ENCODE data around the gene VSIG10L.

The VSIG10L gene

GRCh38 chr19:51295382-51296126 lies 46.4 kb downstream of the VSIG10L start:
- no peak for DNase-seq (ENCODE audit: low spot score)
- TF ChIP-seq CTCF (IDR thresholded peaks at IDR 0.05) = no peak
- Histone ChIP-seq H3K27ac (no peak overlapping the region), H3K4me3 (no peak overlapping the region)

- TF ChIP-seq CTCF (IDR thresholded peaks at IDR 0.05) = no peak
- Histone ChIP-seq H3K27ac (no peak overlapping the region), H3K4me3 (no peak overlapping the region)
- DNase-seq (ENCODE audit: low spot score) = no peak
These were observed 47.0 kb downstream of the VSIG10L start for GRCh38 chr19:51294977-51295375.

- TF ChIP-seq CTCF (IDR thresholded peaks at IDR 0.05) = no peak
- DNase-seq (ENCODE audit: low spot score) = no peak
- no peak overlapping the region for H3K27ac ChIP-seq
- no peak overlapping the region for H3K4me3 ChIP-seq
These were observed 47.5 kb downstream of the VSIG10L start for GRCh38 chr19:51294211-51294976.

- H3K4me3 ChIP-seq = no peak overlapping the region
- no peak overlapping the region for H3K27ac ChIP-seq
- TF ChIP-seq CTCF (IDR thresholded peaks at IDR 0.05) = no peak
- no peak for DNase-seq (ENCODE audit: low spot score)
These were observed 48.2 kb downstream of the VSIG10L start for GRCh38 chr19:51293571-51294210.

- H3K4me3 ChIP-seq = no peak overlapping the region
- TF ChIP-seq CTCF (IDR thresholded peaks at IDR 0.05) = no peak
- DNase-seq (ENCODE audit: low spot score) = no peak
These were observed 49.0 kb downstream of the VSIG10L start for GRCh38 chr19:51292971-51293370.

GRCh38 chr19:51289635-51290034 lies 52.3 kb downstream of the VSIG10L start:
- no peak for DNase-seq (ENCODE audit: low spot score)
- Histone ChIP-seq H3K4me3 (no peak overlapping the region), H3K27ac (no peak overlapping the region)
- no peak for TF ChIP-seq CTCF (IDR thresholded peaks at IDR 0.05)

More at GRCh38 chr19:51292971-51293370, 49.0 kb downstream of the VSIG10L start:
- no peak overlapping the region for H3K27ac ChIP-seq

All from coronary artery (tissue), 2 donors.